Measurements from ENCODE around the gene DHRS11.

DHRS11 gene

GRCh38 chr17:36576793-36577192 lies 14.9 kb upstream of the DHRS11 start:
- Histone ChIP-seq H3K27ac (replicated peaks) (no peak overlapping the region), H3K4me3 (replicated peaks; ENCODE audit: insufficient read depth, low read length) (no peak overlapping the region), H3K27me3 (ENCODE audit: insufficient read depth, poor library complexity, severe bottlenecking) (no peaks in the 10 kb centered on the region)
- TF ChIP-seq POLR2AphosphoS5 (IDR thresholded peaks at IDR 0.05; ENCODE audit: low read depth) (no peak), GABPA (IDR thresholded peaks at IDR 0.05; ENCODE audit: low read depth) (no peak), SPI1 (IDR thresholded peaks at IDR 0.05; ENCODE audit: borderline replicate concordance, low read depth) (no peak), REST (IDR thresholded peaks at IDR 0.05; ENCODE audit: insufficient replicate concordance, low read depth) (no peak), CTCF (IDR thresholded peaks at IDR 0.05; ENCODE audit: insufficient read depth, low read length) (no peak)
- no peak for DNase-seq (ENCODE audit: low read depth in 1 of 2, low spot score in 1 of 2)

GRCh38 chr17:36578671-36579070 lies 13.0 kb upstream of the DHRS11 start:
- TF ChIP-seq GABPA (IDR thresholded peaks at IDR 0.05; ENCODE audit: low read depth) (no peak), SPI1 (IDR thresholded peaks at IDR 0.05; ENCODE audit: borderline replicate concordance, low read depth) (no peak), REST (IDR thresholded peaks at IDR 0.05; ENCODE audit: insufficient replicate concordance, low read depth) (no peak), POLR2AphosphoS5 (IDR thresholded peaks at IDR 0.05; ENCODE audit: low read depth) (no peak), CTCF (IDR thresholded peaks at IDR 0.05; ENCODE audit: insufficient read depth, low read length) (no peak)
- H3K4me3 ChIP-seq (replicated peaks; ENCODE audit: insufficient read depth, low read length), result no peak overlapping the region
- H3K27ac ChIP-seq (replicated peaks), result no peak overlapping the region
- H3K27me3 ChIP-seq (ENCODE audit: insufficient read depth, poor library complexity, severe bottlenecking), result no peaks in the 10 kb centered on the region
- DNase-seq (ENCODE audit: low read depth in 1 of 2, low spot score in 1 of 2), result no peak

- H3K4me3 ChIP-seq (replicated peaks; ENCODE audit: insufficient read depth, low read length), result no peak overlapping the region
- no peak overlapping the region for H3K27ac ChIP-seq (replicated peaks)
- no peaks in the 10 kb centered on the region for H3K27me3 ChIP-seq (ENCODE audit: insufficient read depth, poor library complexity, severe bottlenecking)
- DNase-seq (ENCODE audit: low read depth in 1 of 2, low spot score in 1 of 2), result no peak
- TF ChIP-seq SPI1 (IDR thresholded peaks at IDR 0.05; ENCODE audit: borderline replicate concordance, low read depth), result no peak
- TF ChIP-seq GABPA (IDR thresholded peaks at IDR 0.05; ENCODE audit: low read depth), result no peak
Observed at GRCh38 chr17:36583787-36584186, 7.9 kb upstream of the DHRS11 start.

GRCh38 chr17:36586138-36586537 lies 5.5 kb upstream of the DHRS11 start:
- H3K27me3 ChIP-seq (ENCODE audit: insufficient read depth, poor library complexity, severe bottlenecking), result no peaks in the 10 kb centered on the region

More at GRCh38 chr17:36586138-36586537, 5.5 kb upstream of the DHRS11 start:
- Histone ChIP-seq H3K27ac (replicated peaks) (no peak overlapping the region), H3K4me3 (replicated peaks; ENCODE audit: insufficient read depth, low read length) (no peak overlapping the region)
- TF ChIP-seq SPI1 (IDR thresholded peaks at IDR 0.05; ENCODE audit: borderline replicate concordance, low read depth), result no peak
- no peak for TF ChIP-seq POLR2AphosphoS5 (IDR thresholded peaks at IDR 0.05; ENCODE audit: low read depth)
- no peak for TF ChIP-seq GABPA (IDR thresholded peaks at IDR 0.05; ENCODE audit: low read depth)
- no peak for TF ChIP-seq CTCF (IDR thresholded peaks at IDR 0.05; ENCODE audit: insufficient read depth, low read length)
- no peak for TF ChIP-seq REST (IDR thresholded peaks at IDR 0.05; ENCODE audit: insufficient replicate concordance, low read depth)
- no peak for DNase-seq (ENCODE audit: low read depth in 1 of 2, low spot score in 1 of 2)
